Measurements from ENCODE around the gene ADPRHL1.
"Not testable (repeated sequence)": the region's sequence is repeated elsewhere in the genome, so short reads cannot be mapped to it uniquely, and the experiment has no call there.

The ADPRHL1 gene

DNA sequence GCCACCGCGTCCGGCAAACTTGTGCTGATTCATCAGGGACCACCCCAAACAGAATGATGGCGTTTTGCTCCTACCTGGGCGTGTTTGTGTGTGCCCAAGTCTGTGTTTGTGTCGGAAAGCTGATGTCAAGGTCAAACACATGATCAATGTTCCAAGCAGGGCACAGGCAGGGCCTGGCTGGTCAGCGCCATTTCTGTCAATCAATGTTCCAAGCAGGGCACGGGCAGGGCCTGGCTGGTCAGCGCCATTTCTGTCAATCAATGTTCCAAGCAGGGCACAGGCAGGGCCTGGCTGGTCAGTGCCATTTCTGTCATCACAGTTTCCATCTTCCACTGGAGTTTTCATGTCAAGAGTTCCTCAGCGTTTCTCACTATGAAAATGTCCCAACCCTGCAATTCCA is 74.5 kb downstream of the ADPRHL1 start:
- TF ChIP-seq, protein P1, sequence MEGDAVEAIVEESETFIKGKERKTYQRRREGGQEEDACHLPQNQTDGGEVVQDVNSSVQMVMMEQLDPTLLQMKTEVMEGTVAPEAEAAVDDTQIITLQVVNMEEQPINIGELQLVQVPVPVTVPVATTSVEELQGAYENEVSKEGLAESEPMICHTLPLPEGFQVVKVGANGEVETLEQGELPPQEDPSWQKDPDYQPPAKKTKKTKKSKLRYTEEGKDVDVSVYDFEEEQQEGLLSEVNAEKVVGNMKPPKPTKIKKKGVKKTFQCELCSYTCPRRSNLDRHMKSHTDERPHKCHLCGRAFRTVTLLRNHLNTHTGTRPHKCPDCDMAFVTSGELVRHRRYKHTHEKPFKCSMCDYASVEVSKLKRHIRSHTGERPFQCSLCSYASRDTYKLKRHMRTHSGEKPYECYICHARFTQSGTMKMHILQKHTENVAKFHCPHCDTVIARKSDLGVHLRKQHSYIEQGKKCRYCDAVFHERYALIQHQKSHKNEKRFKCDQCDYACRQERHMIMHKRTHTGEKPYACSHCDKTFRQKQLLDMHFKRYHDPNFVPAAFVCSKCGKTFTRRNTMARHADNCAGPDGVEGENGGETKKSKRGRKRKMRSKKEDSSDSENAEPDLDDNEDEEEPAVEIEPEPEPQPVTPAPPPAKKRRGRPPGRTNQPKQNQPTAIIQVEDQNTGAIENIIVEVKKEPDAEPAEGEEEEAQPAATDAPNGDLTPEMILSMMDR (conservative IDR thresholded peaks at IDR 0.05; ENCODE audit: low read depth, low read length) = no peak
- H2AFZ ChIP-seq (ENCODE audit: low read depth) = no peak overlapping the region
- H3K27ac ChIP-seq = no peak overlapping the region
- no peak overlapping the region for H3K4me2 ChIP-seq
- no peaks in the 10 kb centered on the region for H3K79me2 ChIP-seq (ENCODE audit: insufficient read depth, low read depth)
- no peak overlapping the region for H3K9ac ChIP-seq
- peaks cover 4% of the 10 kb centered on the region for H3K27me3 ChIP-seq (ENCODE audit: insufficient read depth, low read depth)
- no peaks in the 10 kb centered on the region for H3K4me1 ChIP-seq (ENCODE audit: low read depth, poor library complexity, severe bottlenecking)
- H4K20me1 ChIP-seq (ENCODE audit: insufficient read depth) = no peaks in the 10 kb centered on the region
- no peak overlapping the region for H3K4me3 ChIP-seq (IDR thresholded peaks at IDR 0.05; ENCODE audit: insufficient read depth, low read depth, low read length)
- H3K36me3 ChIP-seq (ENCODE audit: insufficient read depth) = no peaks in the 10 kb centered on the region

DNA sequence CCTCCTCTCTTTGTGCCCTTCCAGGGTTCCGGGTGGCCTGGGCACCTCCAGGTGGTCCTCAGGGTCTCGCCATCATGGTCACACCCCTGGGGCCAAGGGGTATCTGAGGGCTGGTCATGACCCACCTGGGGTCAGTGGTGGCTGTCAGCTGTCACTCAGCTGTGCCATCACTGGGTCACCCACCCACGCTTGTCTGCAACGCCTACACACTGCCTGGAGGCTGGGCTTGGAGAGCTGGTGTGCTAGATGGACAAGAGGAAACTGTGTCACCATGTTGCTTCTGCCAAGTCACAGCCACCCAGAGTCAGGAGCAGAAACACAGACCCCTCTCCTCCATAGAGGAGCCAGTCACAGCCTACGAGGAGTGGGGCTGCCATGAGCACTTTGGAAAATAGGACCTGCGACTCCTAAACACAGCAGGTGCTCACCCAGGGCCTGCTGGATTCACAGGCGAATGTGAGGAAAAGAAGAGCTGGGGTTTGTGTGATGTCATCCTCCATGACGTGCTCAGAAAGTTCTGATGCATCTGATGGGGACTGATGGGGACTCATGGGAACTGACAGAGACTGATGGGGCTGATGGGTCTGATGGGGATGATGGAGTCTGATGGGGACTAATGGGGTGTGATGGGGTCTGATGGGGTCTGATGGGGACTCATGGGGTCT is 78.6 kb downstream of the ADPRHL1 start:
- no peak overlapping the region for H3K4me2 ChIP-seq
- H3K4me3 ChIP-seq (IDR thresholded peaks at IDR 0.05; ENCODE audit: insufficient read depth, low read depth, low read length) = no peak overlapping the region
- H3K27ac ChIP-seq = no peak overlapping the region
- H4K20me1 ChIP-seq (ENCODE audit: insufficient read depth) = no peaks in the 10 kb centered on the region
- TF ChIP-seq, protein P1 (conservative IDR thresholded peaks at IDR 0.05; ENCODE audit: low read depth, low read length) = no peak
- peaks cover 4% of the 10 kb centered on the region for H3K27me3 ChIP-seq (ENCODE audit: insufficient read depth, low read depth)
- H3K36me3 ChIP-seq (ENCODE audit: insufficient read depth) = no peaks in the 10 kb centered on the region
- no peaks in the 10 kb centered on the region for H3K4me1 ChIP-seq (ENCODE audit: low read depth, poor library complexity, severe bottlenecking)
- no peak overlapping the region for H3K9ac ChIP-seq
- H2AFZ ChIP-seq (ENCODE audit: low read depth) = no peak overlapping the region
- no peaks in the 10 kb centered on the region for H3K79me2 ChIP-seq (ENCODE audit: insufficient read depth, low read depth)

DNA sequence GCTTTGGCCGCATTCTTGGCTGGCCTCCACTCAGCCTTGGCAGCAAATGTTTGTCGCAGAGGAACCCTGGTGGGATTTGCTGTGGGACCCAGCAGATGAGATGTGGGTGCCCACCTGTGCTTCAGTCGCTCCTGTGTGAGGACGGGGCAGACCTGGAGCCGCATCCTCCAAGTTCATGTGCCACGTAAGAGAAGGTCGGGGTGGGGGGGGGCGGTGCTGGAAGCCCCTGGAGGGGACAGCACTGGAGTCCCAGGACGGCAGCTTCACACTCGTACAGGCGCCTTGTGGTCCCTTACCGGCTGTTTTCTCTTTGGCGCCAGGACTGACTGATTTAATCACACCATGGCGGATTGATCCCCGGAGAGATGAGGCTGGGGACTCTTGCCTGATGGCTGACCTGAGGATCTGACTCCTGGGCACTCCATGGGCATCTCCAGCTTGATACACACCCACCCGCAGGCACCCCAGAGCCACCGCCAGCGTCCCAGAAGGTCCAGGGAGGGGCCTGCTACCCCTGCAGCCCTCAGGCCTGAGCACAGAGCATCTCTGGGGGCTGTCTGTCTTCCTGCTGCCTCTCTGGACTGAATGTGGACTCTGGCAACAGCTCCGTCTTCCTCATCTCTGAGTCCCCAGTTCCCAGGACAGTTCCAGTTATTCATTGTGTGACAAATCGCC is 79.3 kb downstream of the ADPRHL1 start:
- Histone ChIP-seq H2AFZ (ENCODE audit: low read depth) (no peak overlapping the region), H3K27ac (no peak overlapping the region), H4K20me1 (ENCODE audit: insufficient read depth) (no peaks in the 10 kb centered on the region), H3K27me3 (ENCODE audit: insufficient read depth, low read depth) (peaks cover 4% of the 10 kb centered on the region), H3K4me3 (IDR thresholded peaks at IDR 0.05; ENCODE audit: insufficient read depth, low read depth, low read length) (no peak overlapping the region), H3K4me1 (ENCODE audit: low read depth, poor library complexity, severe bottlenecking) (no peaks in the 10 kb centered on the region), H3K4me2 (no peak overlapping the region), H3K79me2 (ENCODE audit: insufficient read depth, low read depth) (no peaks in the 10 kb centered on the region), H3K9ac (no peak overlapping the region), H3K36me3 (ENCODE audit: insufficient read depth) (no peaks in the 10 kb centered on the region)
- TF ChIP-seq, protein P1 (conservative IDR thresholded peaks at IDR 0.05; ENCODE audit: low read depth, low read length) = no peak

DNA sequence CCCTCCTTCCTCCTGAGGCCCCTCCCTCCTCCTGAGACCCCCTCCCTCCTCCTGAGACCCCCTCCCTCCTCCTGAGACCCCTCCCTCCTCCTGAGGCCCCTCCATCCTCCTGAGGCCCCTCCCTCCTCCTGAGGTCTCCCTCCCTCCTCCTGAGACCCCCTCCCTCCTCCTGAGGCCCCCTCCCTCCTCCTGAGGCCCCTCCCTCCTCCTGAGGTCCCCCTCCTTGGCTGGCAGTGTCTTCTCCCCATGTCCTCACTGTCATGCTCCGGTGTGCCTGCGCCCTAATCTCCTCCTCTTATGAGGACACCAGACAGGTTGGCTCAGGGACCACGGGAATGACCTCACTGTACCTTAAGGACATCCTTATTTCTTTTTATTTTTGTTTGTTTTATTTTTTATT is 81.6 kb downstream of the ADPRHL1 start:
- H3K4me3 ChIP-seq (IDR thresholded peaks at IDR 0.05; ENCODE audit: insufficient read depth, low read depth, low read length); H3K79me2 ChIP-seq (ENCODE audit: insufficient read depth, low read depth); H3K9ac ChIP-seq; H3K27ac ChIP-seq; H2AFZ ChIP-seq (ENCODE audit: low read depth); H4K20me1 ChIP-seq (ENCODE audit: insufficient read depth); H3K27me3 ChIP-seq (ENCODE audit: insufficient read depth, low read depth); H3K36me3 ChIP-seq (ENCODE audit: insufficient read depth); H3K4me2 ChIP-seq; H3K4me1 ChIP-seq (ENCODE audit: low read depth, poor library complexity, severe bottlenecking): not testable (repeated sequence)

DNA sequence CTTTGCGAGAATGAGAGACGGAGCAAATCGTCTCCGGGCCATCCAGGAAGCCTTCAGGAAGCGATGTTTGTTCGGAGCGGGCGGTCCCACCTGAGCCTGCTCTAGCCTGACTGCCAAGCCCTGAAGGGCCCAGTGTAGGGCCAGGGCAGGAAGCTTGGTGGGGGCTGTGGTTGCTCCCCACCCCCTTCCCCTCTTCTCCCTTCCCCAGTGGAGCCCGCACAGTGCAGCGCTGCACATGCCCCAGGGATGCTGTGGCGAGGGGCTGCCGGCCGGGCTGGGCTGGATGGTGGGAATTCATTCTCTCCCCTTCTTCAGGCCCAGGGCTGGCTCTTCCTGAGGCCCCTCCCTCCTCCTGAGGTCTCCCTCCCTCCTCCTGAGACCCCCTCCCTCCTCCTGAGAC is 82.2 kb downstream of the ADPRHL1 start:
- Histone ChIP-seq H4K20me1 (ENCODE audit: insufficient read depth) (no peaks in the 10 kb centered on the region), H3K4me3 (IDR thresholded peaks at IDR 0.05; ENCODE audit: insufficient read depth, low read depth, low read length) (no peak overlapping the region), H2AFZ (ENCODE audit: low read depth) (no peak overlapping the region), H3K79me2 (ENCODE audit: insufficient read depth, low read depth) (no peaks in the 10 kb centered on the region), H3K27ac (no peak overlapping the region), H3K36me3 (ENCODE audit: insufficient read depth) (no peaks in the 10 kb centered on the region), H3K27me3 (ENCODE audit: insufficient read depth, low read depth) (no peaks in the 10 kb centered on the region), H3K4me2 (no peak overlapping the region), H3K9ac (no peak overlapping the region), H3K4me1 (ENCODE audit: low read depth, poor library complexity, severe bottlenecking) (no peaks in the 10 kb centered on the region)
- TF ChIP-seq, protein P1 (conservative IDR thresholded peaks at IDR 0.05; ENCODE audit: low read depth, low read length) = no peak

Data from KMS-11 (cell line).